ENCODE results near the gene UTP15. TPM values are rescaled to one million over a fixed set of nuclear protein-coding genes. Genes with fewer than 3 reads are reported as not detected.

The UTP15 gene
- 17.0 and 20.8 TPM in 2 replicates for total RNA-seq
- 13.2 and 19.5 TPM in 2 replicates for polyA plus RNA-seq
- polyA plus RNA-seq (2012) = 8.1 and 11.7 TPM in 2 replicates
- 1.1 and 3.1 TPM in 2 replicates for polyA minus RNA-seq (ENCODE audit: low replicate concordance)

DNA sequence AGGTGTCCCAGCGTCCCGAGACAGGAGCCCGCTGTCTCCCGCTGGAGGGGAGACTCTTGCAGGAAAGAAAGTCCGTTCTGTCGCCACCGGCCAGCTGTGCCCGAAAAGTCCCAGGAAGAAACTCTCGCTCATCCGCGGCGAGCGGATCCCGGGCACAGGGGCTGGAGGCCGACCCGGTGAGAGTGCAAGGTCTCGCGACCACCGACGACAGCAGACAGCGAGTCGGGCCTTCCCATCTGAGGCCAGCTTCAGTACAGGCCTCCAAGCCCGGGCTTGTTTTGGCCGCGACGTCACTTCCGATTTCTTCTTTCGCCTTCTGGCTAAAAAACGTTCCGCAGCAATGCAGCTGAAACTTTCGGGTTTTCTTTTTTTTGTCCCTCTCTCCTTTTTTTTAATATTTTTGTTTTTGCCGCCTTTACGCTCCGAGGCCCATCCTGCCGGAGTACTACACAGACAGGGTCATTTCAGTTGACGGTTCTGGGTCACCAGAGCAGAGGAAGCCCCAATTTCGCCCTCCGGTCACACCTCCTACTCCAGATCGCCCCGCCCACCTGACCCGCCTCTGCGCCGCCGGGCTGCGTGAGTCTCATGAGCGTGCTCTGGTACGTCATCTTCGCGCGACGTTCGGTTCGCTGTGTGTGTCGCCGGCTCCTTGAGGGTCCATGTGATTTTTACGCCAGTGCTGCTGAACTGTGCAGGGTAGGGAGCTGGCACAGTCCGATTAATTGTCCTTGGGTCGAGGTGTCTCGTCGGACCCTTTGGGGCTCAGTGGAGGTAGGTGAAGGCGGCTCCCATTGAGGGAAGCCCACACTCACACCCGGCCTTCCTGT is at the start of gene UTP15, which contains the start of gene ANKRA2:
UTP15 (plus strand) TSS at position 605 of the 830 bp plus-strand sequence. CDS start 1,602 bp downstream, outside the sequence.
ANKRA2 (minus strand) TSS at position 501 of the 830 bp plus-strand sequence. CDS start 2,758 bp downstream, outside the sequence.
- TF ChIP-seq, protein P1, sequence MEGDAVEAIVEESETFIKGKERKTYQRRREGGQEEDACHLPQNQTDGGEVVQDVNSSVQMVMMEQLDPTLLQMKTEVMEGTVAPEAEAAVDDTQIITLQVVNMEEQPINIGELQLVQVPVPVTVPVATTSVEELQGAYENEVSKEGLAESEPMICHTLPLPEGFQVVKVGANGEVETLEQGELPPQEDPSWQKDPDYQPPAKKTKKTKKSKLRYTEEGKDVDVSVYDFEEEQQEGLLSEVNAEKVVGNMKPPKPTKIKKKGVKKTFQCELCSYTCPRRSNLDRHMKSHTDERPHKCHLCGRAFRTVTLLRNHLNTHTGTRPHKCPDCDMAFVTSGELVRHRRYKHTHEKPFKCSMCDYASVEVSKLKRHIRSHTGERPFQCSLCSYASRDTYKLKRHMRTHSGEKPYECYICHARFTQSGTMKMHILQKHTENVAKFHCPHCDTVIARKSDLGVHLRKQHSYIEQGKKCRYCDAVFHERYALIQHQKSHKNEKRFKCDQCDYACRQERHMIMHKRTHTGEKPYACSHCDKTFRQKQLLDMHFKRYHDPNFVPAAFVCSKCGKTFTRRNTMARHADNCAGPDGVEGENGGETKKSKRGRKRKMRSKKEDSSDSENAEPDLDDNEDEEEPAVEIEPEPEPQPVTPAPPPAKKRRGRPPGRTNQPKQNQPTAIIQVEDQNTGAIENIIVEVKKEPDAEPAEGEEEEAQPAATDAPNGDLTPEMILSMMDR (conservative IDR thresholded peaks at IDR 0.05 in 1 of 2, IDR thresholded peaks at IDR 0.05 in 1 of 2; ENCODE audit: low read depth in 1 of 2, low read length in 2 of 2) = no peak
- TF ChIP-seq EZH2 (IDR thresholded peaks at IDR 0.05; ENCODE audit: low read length, missing control alignments) = no peak
- peak within 1 kb of the TSS; percentile 80 to 95 (median 90) for H3K4me3 ChIP-seq (replicated peaks in 1 of 4; ENCODE audit: control extremely low read depth in 1 of 4, insufficient read depth in 1 of 4, low read depth in 3 of 4, low read length in 4 of 4)
- peak within 1 kb of the TSS; percentile 97 for H3K4me2 ChIP-seq (ENCODE audit: extremely low read depth, insufficient read depth, low read length)
- peak within 1 kb of the TSS; percentile 97 for H3K9ac ChIP-seq (ENCODE audit: insufficient read depth, low read length)
- no peaks in the 10 kb centered on the region for H3K9me3 ChIP-seq (ENCODE audit: control insufficient read depth, insufficient read depth, low read depth, low read length)
- peak within 1 kb of the TSS; percentile 97 for H3K27ac ChIP-seq (ENCODE audit: insufficient read depth, low read length)
- H3K27me3 ChIP-seq (ENCODE audit: control insufficient read depth, insufficient read depth, low read length) = no peaks in the 10 kb centered on the region
- peaks cover 5% of the 10 kb centered on the region for H3K4me1 ChIP-seq (ENCODE audit: control insufficient read depth, extremely low read depth, insufficient read depth, low read length)
- H2AFZ ChIP-seq (ENCODE audit: low read length) = peak within 1 kb of the TSS; percentile 82
- H3K36me3 ChIP-seq (ENCODE audit: control insufficient read depth, insufficient read depth, low read length) = peaks cover 2% of the 10 kb centered on the region
- H3K79me2 ChIP-seq (ENCODE audit: control insufficient read depth, insufficient read depth, low read length) = peaks cover 37% of the 10 kb centered on the region
- peak; percentile 98 to 99 for DNase-seq (ENCODE audit: low read depth in 2 of 2)
- no peaks in the 10 kb centered on the region for H4K20me1 ChIP-seq (ENCODE audit: control insufficient read depth, extremely low read depth, insufficient read depth, low read length)

GRCh38 chr5:73519531-73520283 is 45.8 kb upstream of the UTP15 start:
- H3K79me2 ChIP-seq (ENCODE audit: control insufficient read depth, insufficient read depth, low read length) = no peaks in the 10 kb centered on the region
- peak overlapping the region; percentile 37 for H2AFZ ChIP-seq (ENCODE audit: low read length)
- H3K4me2 ChIP-seq (ENCODE audit: extremely low read depth, insufficient read depth, low read length) = no peak overlapping the region
- no peak overlapping the region for H3K4me3 ChIP-seq (replicated peaks in 1 of 4; ENCODE audit: control extremely low read depth in 1 of 4, insufficient read depth in 1 of 4, low read depth in 3 of 4, low read length in 4 of 4)
- DNase-seq (ENCODE audit: low read depth in 2 of 2) = peak; percentile 73 to 85
- no peak overlapping the region for H3K27ac ChIP-seq (ENCODE audit: insufficient read depth, low read length)
- no peaks in the 10 kb centered on the region for H4K20me1 ChIP-seq (ENCODE audit: control insufficient read depth, extremely low read depth, insufficient read depth, low read length)
- TF ChIP-seq, protein P1 (conservative IDR thresholded peaks at IDR 0.05 in 1 of 2, IDR thresholded peaks at IDR 0.05 in 1 of 2; ENCODE audit: low read depth in 1 of 2, low read length in 2 of 2) = peak; percentile 78 to 94
- no peak for TF ChIP-seq EZH2 (IDR thresholded peaks at IDR 0.05; ENCODE audit: low read length, missing control alignments)
- no peaks in the 10 kb centered on the region for H3K4me1 ChIP-seq (ENCODE audit: control insufficient read depth, extremely low read depth, insufficient read depth, low read length)
- no peak overlapping the region for H3K9ac ChIP-seq (ENCODE audit: insufficient read depth, low read length)
- H3K9me3 ChIP-seq (ENCODE audit: control insufficient read depth, insufficient read depth, low read depth, low read length) = no peaks in the 10 kb centered on the region
- no peaks in the 10 kb centered on the region for H3K36me3 ChIP-seq (ENCODE audit: control insufficient read depth, insufficient read depth, low read length)
- H3K27me3 ChIP-seq (ENCODE audit: control insufficient read depth, insufficient read depth, low read length) = no peaks in the 10 kb centered on the region

DNA sequence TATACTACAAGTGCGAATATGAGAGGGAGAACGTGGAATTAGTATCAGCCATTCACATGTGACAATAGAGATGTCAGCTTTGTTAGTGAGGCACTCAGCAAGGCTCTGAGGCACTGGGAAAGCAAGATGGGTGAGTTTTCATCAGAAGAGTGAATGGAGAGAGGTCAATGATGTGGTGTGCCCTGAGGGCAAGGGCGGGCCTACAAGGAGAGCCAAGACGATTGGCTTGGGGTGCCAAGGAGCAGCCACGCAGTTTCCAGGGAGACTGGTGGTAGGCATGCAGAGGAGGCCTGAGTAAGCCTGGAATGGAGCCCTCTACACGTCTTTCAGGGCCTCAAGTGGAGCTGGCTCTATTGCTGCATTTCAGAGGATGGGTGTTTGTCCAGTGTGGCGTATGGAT is 42.6 kb upstream of the UTP15 start:
- H3K79me2 ChIP-seq (ENCODE audit: control insufficient read depth, insufficient read depth, low read length) = no peaks in the 10 kb centered on the region
- no peak overlapping the region for H3K4me2 ChIP-seq (ENCODE audit: extremely low read depth, insufficient read depth, low read length)
- H3K27ac ChIP-seq (ENCODE audit: insufficient read depth, low read length) = no peak overlapping the region
- H4K20me1 ChIP-seq (ENCODE audit: control insufficient read depth, extremely low read depth, insufficient read depth, low read length) = no peaks in the 10 kb centered on the region
- H3K36me3 ChIP-seq (ENCODE audit: control insufficient read depth, insufficient read depth, low read length) = no peaks in the 10 kb centered on the region
- H3K27me3 ChIP-seq (ENCODE audit: control insufficient read depth, insufficient read depth, low read length) = no peaks in the 10 kb centered on the region
- H3K4me1 ChIP-seq (ENCODE audit: control insufficient read depth, extremely low read depth, insufficient read depth, low read length) = no peaks in the 10 kb centered on the region
- no peak overlapping the region for H2AFZ ChIP-seq (ENCODE audit: low read length)
- no peaks in the 10 kb centered on the region for H3K9me3 ChIP-seq (ENCODE audit: control insufficient read depth, insufficient read depth, low read depth, low read length)
- H3K4me3 ChIP-seq (replicated peaks in 1 of 4; ENCODE audit: control extremely low read depth in 1 of 4, insufficient read depth in 1 of 4, low read depth in 3 of 4, low read length in 4 of 4) = no peak overlapping the region
- no peak overlapping the region for H3K9ac ChIP-seq (ENCODE audit: insufficient read depth, low read length)
- TF ChIP-seq, protein P1 (conservative IDR thresholded peaks at IDR 0.05 in 1 of 2, IDR thresholded peaks at IDR 0.05 in 1 of 2; ENCODE audit: low read depth in 1 of 2, low read length in 2 of 2) = no peak
- TF ChIP-seq EZH2 (IDR thresholded peaks at IDR 0.05; ENCODE audit: low read length, missing control alignments) = no peak
- no peak for DNase-seq (ENCODE audit: low read depth in 2 of 2)
